AG04450 (cell line): ENCODE data around the gene DAAM2. TPM values are rescaled to one million over a fixed set of nuclear protein-coding genes. Genes with fewer than 3 reads are reported as not detected.

Experiments
- CTCF ChIA-PET: fragments of 300-600, 350-600 bp; formaldehyde crosslinking; extraction: SDS; loops from one replicate; lab custom pipeline; 2022; ENCODE audit warnings: antibody characterized with exemption, inconsistent platforms; lab: Charles Lee
- POLR2A ChIA-PET: fragments of 350-600 bp; formaldehyde crosslinking; extraction: SDS; loops from one replicate; lab custom pipeline; 2021; ENCODE audit warnings: antibody characterized with exemption, inconsistent platforms; lab: Yijun Ruan, JAX
- DNase-seq: peaks from one replicate; pipeline ENCODE4 v3.0.0-alpha.2; 2011; ENCODE audit warnings: low read depth, low spot score
- H3K27ac ChIP-seq: one replicate; pipeline ENCODE4 v1.5.1; 2012; ENCODE audit warnings: low read depth, low read length, control low read depth
- H3K27me3 ChIP-seq: one replicate; pipeline ENCODE4 v1.6.0; 2012; ENCODE audit warnings: low read length; ENCODE audit not compliant: control insufficient read depth, insufficient read depth
- H3K4me3 ChIP-seq: 2 replicates; pipeline ENCODE4 v1.5.1; 2011; ENCODE audit warnings: mild to moderate bottlenecking, low read depth, low read length, control low read depth
- H3K9me3 ChIP-seq: 2 replicates; pipeline ENCODE4 v1.5.1; 2012; ENCODE audit warnings: low read length; ENCODE audit not compliant: control insufficient read depth, insufficient read depth
- polyA plus RNA-seq: library from polyadenylated mRNA; depleted of rRNA; stranded (reverse); fragments of >200 nt; gene quantifications from 2 replicates; pipeline ENCODE4 v1.2.3, GENCODE V29; 2011
- TF ChIP-seq, protein P1 (sequence below): IDR thresholded peaks from 2 replicates; pipeline ENCODE4 v1.5.1; 2011; ENCODE audit warnings: low read depth, low read length, control low read depth, inconsistent platforms

DAAM2 gene
- polyA plus RNA-seq, 1 experiment, result 2.9 TPM

DNA sequence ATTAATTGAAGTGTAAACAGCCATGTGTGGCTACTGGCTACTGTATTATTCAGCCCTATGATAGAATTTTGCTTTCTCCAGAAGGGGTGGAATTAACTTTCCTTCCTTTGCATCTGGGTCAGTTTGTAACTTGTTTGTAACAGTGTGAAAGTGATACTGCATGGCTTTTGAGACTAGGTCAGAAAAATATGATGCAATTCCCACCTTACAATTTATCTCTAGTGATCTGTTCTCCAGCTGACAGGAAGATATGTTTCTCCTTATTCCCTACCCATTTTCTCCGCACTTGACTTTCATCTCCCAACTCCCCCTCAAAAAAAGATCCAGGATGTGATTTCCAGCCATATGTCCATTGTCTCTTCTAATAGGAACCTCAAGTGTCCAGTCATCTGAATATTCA is 144.7 kb downstream of the DAAM2 start:
- ChIA-PET POLR2A (no interaction called here), CTCF (no interaction called here)
- H3K9me3 ChIP-seq, result no peaks in the 10 kb centered on the region
- TF ChIP-seq, protein P1, sequence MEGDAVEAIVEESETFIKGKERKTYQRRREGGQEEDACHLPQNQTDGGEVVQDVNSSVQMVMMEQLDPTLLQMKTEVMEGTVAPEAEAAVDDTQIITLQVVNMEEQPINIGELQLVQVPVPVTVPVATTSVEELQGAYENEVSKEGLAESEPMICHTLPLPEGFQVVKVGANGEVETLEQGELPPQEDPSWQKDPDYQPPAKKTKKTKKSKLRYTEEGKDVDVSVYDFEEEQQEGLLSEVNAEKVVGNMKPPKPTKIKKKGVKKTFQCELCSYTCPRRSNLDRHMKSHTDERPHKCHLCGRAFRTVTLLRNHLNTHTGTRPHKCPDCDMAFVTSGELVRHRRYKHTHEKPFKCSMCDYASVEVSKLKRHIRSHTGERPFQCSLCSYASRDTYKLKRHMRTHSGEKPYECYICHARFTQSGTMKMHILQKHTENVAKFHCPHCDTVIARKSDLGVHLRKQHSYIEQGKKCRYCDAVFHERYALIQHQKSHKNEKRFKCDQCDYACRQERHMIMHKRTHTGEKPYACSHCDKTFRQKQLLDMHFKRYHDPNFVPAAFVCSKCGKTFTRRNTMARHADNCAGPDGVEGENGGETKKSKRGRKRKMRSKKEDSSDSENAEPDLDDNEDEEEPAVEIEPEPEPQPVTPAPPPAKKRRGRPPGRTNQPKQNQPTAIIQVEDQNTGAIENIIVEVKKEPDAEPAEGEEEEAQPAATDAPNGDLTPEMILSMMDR, result no peak
- no peak for DNase-seq
- H3K27me3 ChIP-seq, result peaks cover 4% of the 10 kb centered on the region
- H3K4me3 ChIP-seq, result no peak overlapping the region
- H3K27ac ChIP-seq, result no peak overlapping the region

DNA sequence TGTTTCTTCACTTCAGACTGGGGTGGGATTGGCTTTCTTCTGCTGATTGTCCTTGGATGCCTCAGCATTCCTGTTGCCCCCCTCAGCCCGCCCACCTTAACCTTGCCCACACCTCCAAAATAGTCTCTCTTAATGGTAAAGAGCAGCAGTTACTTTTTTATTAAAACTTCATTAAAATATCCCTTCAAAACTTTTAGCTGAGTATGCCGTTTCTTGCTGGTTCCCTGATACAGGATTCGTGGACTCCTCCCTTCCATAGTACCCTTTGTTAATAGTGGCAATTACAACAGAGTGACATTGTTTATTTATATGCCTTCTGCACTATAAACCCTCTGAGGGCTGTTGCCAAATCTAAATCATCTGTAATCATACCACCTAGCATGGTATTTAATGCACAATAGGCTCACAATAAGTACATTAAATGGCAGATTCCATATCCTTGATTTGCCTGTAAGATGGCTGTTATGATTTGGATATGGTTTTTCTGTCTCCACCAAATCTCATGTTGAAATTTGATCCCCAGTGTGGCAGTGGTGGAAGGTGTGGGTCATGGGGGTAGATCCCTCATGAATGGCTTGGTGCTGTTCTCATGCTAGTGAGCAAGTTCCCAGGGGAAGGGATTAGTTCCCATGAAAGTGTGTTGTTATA is 145.6 kb downstream of the DAAM2 start:
- ChIA-PET POLR2A (no interaction called here), CTCF (interaction anchor here (1.1 kb wide), 1 partner anchor 72 kb away, joined by 3 read pairs; no protein-coding TSS in a partner anchor)
- Histone ChIP-seq H3K9me3 (no peaks in the 10 kb centered on the region), H3K4me3 (no peak overlapping the region), H3K27me3 (peaks cover 4% of the 10 kb centered on the region), H3K27ac (no peak overlapping the region)
- TF ChIP-seq, protein P1, result no peak
- DNase-seq, result no peak

DNA sequence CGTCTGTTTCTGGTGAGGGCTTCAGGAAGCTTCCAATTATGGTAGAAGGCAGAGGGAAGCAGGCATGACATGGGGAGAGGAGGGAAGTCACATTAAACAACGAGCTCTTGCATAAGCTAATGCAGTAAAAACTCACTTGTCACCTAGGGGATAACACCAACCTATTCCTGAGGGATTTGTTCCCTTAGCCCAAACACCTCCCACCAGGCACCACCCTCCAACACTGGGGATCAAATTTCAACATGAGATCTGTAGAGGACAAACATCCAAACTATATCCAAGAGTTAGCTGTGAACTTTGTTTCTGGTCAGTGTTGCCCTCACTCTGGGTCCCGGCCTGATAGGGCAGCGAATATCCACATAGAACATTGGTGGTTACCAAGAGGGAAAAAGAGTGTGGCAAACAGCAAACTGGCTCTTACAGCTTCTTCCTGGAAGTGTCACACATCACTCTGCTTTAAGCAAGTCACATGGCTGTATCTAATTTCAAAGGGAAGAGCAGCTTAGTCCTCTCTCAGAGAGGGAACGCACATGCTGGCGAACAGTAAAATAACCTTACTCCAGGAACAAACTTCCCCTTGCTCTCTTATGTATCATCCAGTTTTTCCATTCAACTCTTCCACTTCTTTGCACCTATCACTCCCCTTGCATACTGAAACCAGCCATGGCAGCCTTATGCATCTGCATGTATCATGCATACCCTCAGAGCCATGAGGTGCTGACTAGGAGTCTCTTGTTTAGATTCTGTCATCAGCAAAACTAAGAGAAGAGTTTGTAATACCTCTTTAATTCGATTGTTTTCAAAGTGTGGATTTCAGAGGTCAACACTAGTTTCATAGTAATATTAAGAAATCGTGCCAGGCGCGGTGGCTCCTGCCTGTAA is 146.8 kb downstream of the DAAM2 start:
- POLR2A ChIA-PET, result no interaction called here

DNA sequence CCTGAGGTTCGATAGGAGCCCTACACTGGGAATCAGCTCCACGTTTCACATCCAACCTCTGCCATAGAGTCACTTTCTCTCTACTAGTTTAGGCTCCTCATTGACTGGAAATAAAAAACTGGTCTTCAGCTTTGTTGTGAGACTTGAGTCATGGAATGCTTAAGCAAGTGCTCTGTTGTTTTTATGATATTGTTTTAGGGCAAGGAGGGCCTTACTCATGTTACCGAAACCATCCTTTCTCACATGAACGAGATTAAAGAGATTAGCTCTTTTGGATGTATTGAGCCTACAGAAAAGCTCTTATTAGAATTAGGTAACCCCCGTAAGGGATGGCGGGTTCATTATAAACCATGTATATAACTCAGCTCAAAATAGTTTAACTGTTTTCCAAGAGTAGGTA is 149.0 kb downstream of the DAAM2 start:
- no peak overlapping the region for H3K4me3 ChIP-seq
- peaks cover 4% of the 10 kb centered on the region for H3K27me3 ChIP-seq
- TF ChIP-seq, protein P1, result no peak
- ChIA-PET POLR2A (interaction anchor here (0.6 kb wide), 1 partner anchor 22 kb away, joined by 3 read pairs; no protein-coding TSS in a partner anchor), CTCF (no interaction called here)
- no peaks in the 10 kb centered on the region for H3K9me3 ChIP-seq
- no peak overlapping the region for H3K27ac ChIP-seq
- DNase-seq, result no peak

More for the DNA sequence above, 146.8 kb downstream of the DAAM2 start:
- Histone ChIP-seq H3K4me3 (no peak overlapping the region), H3K27me3 (peaks cover 4% of the 10 kb centered on the region), H3K9me3 (no peaks in the 10 kb centered on the region), H3K27ac (no peak overlapping the region)
- CTCF ChIA-PET, result interaction anchor here (0.9 to 1.1 kb wide), 2 partner anchors 44 to 73 kb away, joined by 3 read pairs; no protein-coding TSS in a partner anchor
- DNase-seq, result no peak
- TF ChIP-seq, protein P1, result no peak

DNA sequence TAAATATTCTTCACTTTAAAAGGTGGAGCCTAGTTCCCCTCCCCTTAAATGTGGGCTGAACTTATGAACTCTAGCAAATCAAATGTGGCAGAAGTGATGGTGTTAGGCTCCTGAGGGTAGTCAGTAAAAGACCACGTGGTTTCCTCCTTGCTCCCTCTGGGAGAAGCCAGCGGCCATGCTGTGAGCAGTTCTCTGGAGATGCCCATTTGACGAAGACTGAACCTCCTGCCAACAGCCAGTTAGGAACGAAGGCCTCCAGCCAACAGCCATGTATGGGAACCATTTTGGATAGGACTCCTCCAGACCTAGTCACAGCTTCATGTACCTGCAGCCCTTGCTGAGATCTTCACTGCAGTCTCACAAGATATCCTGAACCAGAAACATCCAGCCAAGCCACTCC is 149.6 kb downstream of the DAAM2 start:
- H3K27me3 ChIP-seq, result peaks cover 3% of the 10 kb centered on the region
- no peak overlapping the region for H3K27ac ChIP-seq
- DNase-seq, result no peak
- no peaks in the 10 kb centered on the region for H3K9me3 ChIP-seq
- TF ChIP-seq, protein P1, result no peak
- CTCF ChIA-PET, result no interaction called here
- POLR2A ChIA-PET, result no interaction called here
- no peak overlapping the region for H3K4me3 ChIP-seq
